Suprapubic skin (tissue), 3 donors: ENCODE measurements around the gene TAS2R39.

Experiments used
- CTCF ChIP-seq, 2 donors: fragments of 200-600 bp in 1 of 2; fragments of 450-650 bp in 1 of 2; sonication (generic) in 1 of 2; IDR thresholded peaks; one replicate each; pipeline ENCODE4 v1.5.1; 2016 to 2019; ENCODE audit warnings: antibody characterized with exemption in 2 of 2, mild to moderate bottlenecking in 1 of 2, moderate library complexity in 1 of 2
- POLR2A ChIP-seq, 2 donors: fragments of 450-650 bp; IDR thresholded peaks; one replicate each; pipeline ENCODE4 v1.6.1; 2017; ENCODE audit warnings: antibody characterized with exemption in 2 of 2, mild to moderate bottlenecking in 2 of 2, moderate library complexity in 2 of 2

GRCh38 chr7:143148050-143148449 is 35.2 kb upstream of the TAS2R39 start:
- TF ChIP-seq CTCF (IDR thresholded peaks at IDR 0.05) (no peak), POLR2A (IDR thresholded peaks at IDR 0.05) (no peak)
